SH-SY5Y (cell line): ENCODE results near the gene CKM.

Experiments
- GATA2 ChIP-seq: IDR thresholded peaks from 2 replicates; pipeline ENCODE4 v1.6.1; 2011; ENCODE audit warnings: mild to moderate bottlenecking, low read depth, low read length
- GATA3 ChIP-seq: IDR thresholded peaks from 2 replicates; pipeline ENCODE4 v1.6.1; 2011; ENCODE audit warnings: low read depth, mild to moderate bottlenecking, low read length, moderate library complexity

GRCh38 chr19:45340899-45341453, 18.3 kb upstream of the CKM start:
- TF ChIP-seq GATA2 = no peak
- TF ChIP-seq GATA3 = no peak
